IMR-90 (cell line): ENCODE measurements around the gene SLC1A5. TPM values are rescaled to one million over a fixed set of nuclear protein-coding genes. Genes with fewer than 3 reads are reported as not detected.

Source experiments
- ATAC-seq: fragments of 200-7000 bp; cut with Tn5 transposase; 2 replicates; pipeline ENCODE4 v1.9.1; 2020; ENCODE audit warnings: low read depth, mild to moderate bottlenecking, moderate library complexity
- BruUV-seq: library from RNA; stranded (reverse); fragments of 400-500 nt; replicated peaks from 2 replicates; lab custom pipeline; 2021; lab: Mats Ljungman, UMichigan
- CTCF ChIA-PET: fragments of 300-600 bp; formaldehyde crosslinking; extraction: SDS; loops from one replicate; lab custom pipeline; 2021; ENCODE audit warnings: antibody characterized with exemption; lab: Yijun Ruan, JAX
- POLR2A ChIA-PET: fragments of 300-600 bp; sonication (Branson Sonifier 250); formaldehyde crosslinking; loops from one replicate; lab custom pipeline; 2022; ENCODE audit warnings: antibody characterized with exemption; ENCODE audit not compliant: unreplicated experiment; lab: Charles Lee
- DNase-seq: peaks from one replicate; pipeline ENCODE4 v3.0.0; 2013
- H2AFZ ChIP-seq: replicated peaks from 2 replicates; pipeline ENCODE3; 2013; ENCODE audit warnings: low read length, mild to moderate bottlenecking; ENCODE audit not compliant: poor library complexity
- H2AK5ac ChIP-seq: 2 replicates; pipeline ENCODE4 v1.6.1; 2013; ENCODE audit warnings: low read depth, low read length, inconsistent platforms
- H2AK9ac ChIP-seq: replicated peaks from 2 replicates; pipeline ENCODE3; 2013; ENCODE audit warnings: mild to moderate bottlenecking, low read depth, low read length, moderate library complexity; ENCODE audit not compliant: poor library complexity
- H2BK120ac ChIP-seq: 2 replicates; pipeline ENCODE4 v1.6.1; 2013; ENCODE audit warnings: low read depth, low read length, inconsistent platforms
- H2BK15ac ChIP-seq: 3 replicates; pipeline ENCODE4 v1.6.1; 2013; ENCODE audit warnings: low read depth, low read length, inconsistent platforms
- H2BK20ac ChIP-seq: 2 replicates; pipeline ENCODE4 v1.6.1; 2013; ENCODE audit warnings: low read depth, mild to moderate bottlenecking, inconsistent platforms, low read length, moderate library complexity
- H2BK5ac ChIP-seq: 2 replicates; pipeline ENCODE4 v1.6.1; 2013; ENCODE audit warnings: mild to moderate bottlenecking, low read depth, low read length, inconsistent platforms; ENCODE audit not compliant: poor library complexity, severe bottlenecking
- H3K14ac ChIP-seq: replicated peaks from 2 replicates; pipeline ENCODE4 v1.6.1; 2013; ENCODE audit warnings: low read depth, low read length, inconsistent platforms
- H3K18ac ChIP-seq: 2 replicates; pipeline ENCODE4 v1.6.1; 2013; ENCODE audit warnings: low read depth, low read length, control low read depth
- H3K23ac ChIP-seq: 2 replicates; pipeline ENCODE4 v1.6.1; 2013; ENCODE audit warnings: low read depth, low read length, inconsistent platforms
- H3K27ac ChIP-seq: 2 replicates; pipeline ENCODE4 v1.5.1; 2013; ENCODE audit warnings: mild to moderate bottlenecking, control low read depth, low read length; ENCODE audit not compliant: insufficient read depth
- H3K27me3 ChIP-seq: 2 replicates; pipeline ENCODE4 v1.6.1; 2013; ENCODE audit warnings: low read length; ENCODE audit not compliant: control insufficient read depth, insufficient read depth
- H3K36me3 ChIP-seq: 2 replicates; pipeline ENCODE4 v1.6.1; 2013; ENCODE audit warnings: low read length, mixed read lengths; ENCODE audit not compliant: control insufficient read depth, insufficient read depth
- H3K4ac ChIP-seq: 2 replicates; pipeline ENCODE4 v1.6.1; 2013; ENCODE audit warnings: low read depth, low read length, inconsistent platforms
- H3K4me1 ChIP-seq: 2 replicates; pipeline ENCODE4 v1.6.1; 2013; ENCODE audit warnings: low read length, mixed read lengths; ENCODE audit not compliant: control insufficient read depth, insufficient read depth
- H3K4me2 ChIP-seq: 2 replicates; pipeline ENCODE4 v1.6.1; 2013; ENCODE audit warnings: low read depth, mild to moderate bottlenecking, control low read depth, low read length, moderate library complexity
- H3K4me3 ChIP-seq: 2 replicates; pipeline ENCODE4 v1.5.1; 2013; ENCODE audit warnings: low read depth, mild to moderate bottlenecking, control low read depth, low read length, moderate library complexity; ENCODE audit not compliant: insufficient read depth
- H3K56ac ChIP-seq: 2 replicates; pipeline ENCODE4 v1.6.1; 2013; ENCODE audit warnings: low read length, inconsistent platforms; ENCODE audit not compliant: insufficient read depth; ENCODE audit errors: extremely low read depth
- H3K79me1 ChIP-seq, 2 experiments: 2 replicates each; pipeline ENCODE4 v1.6.1; 2013; ENCODE audit warnings: low read length in 2 of 2, inconsistent platforms in 1 of 2, low read depth in 1 of 2
- H3K9ac ChIP-seq: 2 replicates; pipeline ENCODE4 v1.6.1; 2013; ENCODE audit warnings: low read depth, low read length, control low read depth
- H3K9me1 ChIP-seq: 2 replicates; pipeline ENCODE4 v1.6.1; 2013; ENCODE audit warnings: low read length, inconsistent platforms; ENCODE audit not compliant: insufficient read depth
- H3K9me3 ChIP-seq: 2 replicates; pipeline ENCODE4 v1.6.1; 2013; ENCODE audit warnings: low read length; ENCODE audit not compliant: control insufficient read depth, insufficient read depth
- H4K20me1 ChIP-seq: 2 replicates; pipeline ENCODE4 v1.6.1; 2013; ENCODE audit warnings: low read length, inconsistent platforms; ENCODE audit not compliant: insufficient read depth
- H4K5ac ChIP-seq: 2 replicates; pipeline ENCODE4 v1.6.1; 2013; ENCODE audit warnings: mild to moderate bottlenecking, low read depth, low read length, control low read depth
- H4K8ac ChIP-seq, 2 experiments: 2 replicates each; pipeline ENCODE4 v1.6.1; 2013; ENCODE audit warnings: low read depth in 2 of 2, low read length in 2 of 2, control low read depth in 1 of 2, inconsistent platforms in 1 of 2
- H4K91ac ChIP-seq: 2 replicates; pipeline ENCODE4 v1.6.1; 2013; ENCODE audit warnings: low read depth, low read length, inconsistent platforms; ENCODE audit not compliant: insufficient read depth
- BHLHE40 ChIP-seq: fragments of 150-350 bp; IDR thresholded peaks from 2 replicates; pipeline ENCODE4 v1.6.1; 2016; ENCODE audit warnings: mild to moderate bottlenecking, low read depth, low read length
- CEBPB ChIP-seq: IDR thresholded peaks from 2 replicates; pipeline ENCODE4 v1.6.1; 2012; ENCODE audit warnings: low read depth, low read length, improper control_type of control experiment
- CHD1 ChIP-seq: IDR thresholded peaks from 2 replicates; pipeline ENCODE4 v1.6.1; 2012; ENCODE audit warnings: low read depth, low read length, improper control_type of control experiment
- CTCF ChIP-seq: conservative IDR thresholded peaks from 2 replicates; pipeline ENCODE4 v1.5.1; 2012; ENCODE audit warnings: mild to moderate bottlenecking, low read depth, low read length, improper control_type of control experiment
- ELK1 ChIP-seq: fragments of 150-350 bp; IDR thresholded peaks from 2 replicates; pipeline ENCODE4 v1.6.1; 2016; ENCODE audit warnings: low read depth, mild to moderate bottlenecking, low read length, moderate library complexity, borderline replicate concordance
- FOS ChIP-seq: fragments of 150-350 bp; IDR thresholded peaks from 2 replicates; pipeline ENCODE4 v1.6.1; 2016; ENCODE audit warnings: low read depth, low read length
- MAZ ChIP-seq: IDR thresholded peaks from 2 replicates; pipeline ENCODE4 v1.6.1; 2012; ENCODE audit warnings: low read depth, mild to moderate bottlenecking, low read length, improper control_type of control experiment, moderate library complexity, borderline replicate concordance
- MXI1 ChIP-seq: IDR thresholded peaks from 2 replicates; pipeline ENCODE4 v1.6.1; 2012; ENCODE audit warnings: low read depth, mild to moderate bottlenecking, low read length, moderate library complexity, borderline replicate concordance
- NFE2L2 ChIP-seq: fragments of 150-350 bp; IDR thresholded peaks from 2 replicates; pipeline ENCODE4 v1.6.1; 2016; ENCODE audit warnings: low read depth, mild to moderate bottlenecking, low read length
- POLR2A ChIP-seq: IDR thresholded peaks from 2 replicates; pipeline ENCODE4 v1.6.1; 2012; ENCODE audit warnings: mild to moderate bottlenecking, low read depth, low read length
- RAD21 ChIP-seq: IDR thresholded peaks from 2 replicates; pipeline ENCODE4 v1.6.1; 2012; ENCODE audit warnings: low read length, improper control_type of control experiment
- RCOR1 ChIP-seq: IDR thresholded peaks from 2 replicates; pipeline ENCODE4 v1.6.1; 2012; ENCODE audit warnings: mild to moderate bottlenecking, low read length, improper control_type of control experiment; ENCODE audit not compliant: insufficient replicate concordance
- RFX5 ChIP-seq: IDR thresholded peaks from 2 replicates; pipeline ENCODE4 v1.8.0; 2012; ENCODE audit warnings: low read depth, mild to moderate bottlenecking, low read length, moderate library complexity
- SMC3 ChIP-seq: fragments of 150-350 bp; IDR thresholded peaks from 2 replicates; pipeline ENCODE4 v1.6.1; 2016; ENCODE audit warnings: low read depth, mild to moderate bottlenecking, antibody characterized with exemption, low read length, moderate library complexity
- USF2 ChIP-seq: fragments of 150-350 bp; IDR thresholded peaks from 2 replicates; pipeline ENCODE4 v1.6.1; 2017; ENCODE audit warnings: mild to moderate bottlenecking, antibody characterized with exemption, low read length, low read depth
- WGBS, 2 experiments: methylation state at CpG; one replicate each; pipeline versions ENCODE4 v1.1.5 to v1.1.7; 2013; ENCODE audit warnings: missing lambda C conversion rate in 2 of 2; ENCODE audit not compliant: insufficient read length in 1 of 2; ENCODE audit errors: extremely low coverage in 2 of 2; 5-methylcytosine and 5-hydroxymethylcytosine counted together
- dilution Hi-C: fragments of 300-500 bp; cut with HindIII; formaldehyde crosslinking; loops from one replicate; pipeline ENCODE4 v1.14.3; 2018; ENCODE audit warnings: low sequenced_read_pairs; ENCODE audit not compliant: unreplicated experiment
- in situ Hi-C: fragments of 300-500 bp; cut with MboI; formaldehyde crosslinking; loops from 3 replicates; pipeline ENCODE4 v1.14.3; 2019; ENCODE audit warnings: low sequenced_read_pairs, inconsistent platforms, mixed read lengths
- intact Hi-C: fragments of 100-400 bp; cut with micrococcal nuclease; formaldehyde crosslinking; loops from 2 replicates; pipeline ENCODE4 v1.10.0; 2022
- polyA plus RNA-seq, 3 experiments: library from polyadenylated mRNA; depleted of rRNA; stranded (reverse); fragments of >200 nt; gene quantifications; 2 replicates each; pipeline ENCODE4 v1.2.3, GENCODE V29; 2012; ENCODE audit warnings: low replicate concordance in 1 of 3
- total RNA-seq: library from RNA; depleted of rRNA; stranded (reverse); fragments of >200 nt; gene quantifications from 2 replicates; pipeline ENCODE4 v1.2.3, GENCODE V29; 2012

The SLC1A5 gene
- total and polyA plus RNA-seq, 2 of the 4 experiments (the other 2 are of a cell fraction): 142 to 171 TPM

- Histone ChIP-seq H3K4me2 (peak overlapping the region; percentile 98; the same call in 1 of the 2 replicates), H3K18ac (no peak overlapping the region), H3K9me3 (no peaks in the 10 kb centered on the region), H4K91ac (no peak overlapping the region), H3K36me3 (peaks cover 15% of the 10 kb centered on the region), H4K5ac (no peak overlapping the region), H2AK5ac (peak overlapping the region; percentile 63; the same call in 1 of the 2 replicates), H3K23ac (peak overlapping the region; percentile 84), H4K8ac (no peak overlapping the region), H2AK9ac (peak overlapping the region; percentile 80), H2BK5ac (no peak overlapping the region), H3K4ac (peak overlapping the region; percentile 1; the same call in 1 of the 2 replicates), H2BK120ac (no peak overlapping the region), H2BK20ac (no peak overlapping the region), H2AFZ (no peak overlapping the region), H3K14ac (no peak overlapping the region), H3K27ac (no peak overlapping the region), H3K4me3 (no peak overlapping the region), H3K56ac (no peak overlapping the region), H3K4me1 (peaks cover 16% of the 10 kb centered on the region), H3K79me1 (peaks cover 13 to 79% of the 10 kb centered on the region in 2 experiments), H4K20me1 (peaks cover 66% of the 10 kb centered on the region), H2BK15ac (no peak overlapping the region), H3K9me1 (peaks cover 25% of the 10 kb centered on the region), H3K27me3 (no peaks in the 10 kb centered on the region), H3K9ac (no peak overlapping the region)
- intact Hi-C loops: loop anchor here (10.0 kb wide), 1 partner anchor 129 kb away; no protein-coding TSS in a partner anchor
- ChIA-PET CTCF (no interaction called here), POLR2A (interaction anchor here (0.6 kb wide), 1 partner anchor 238 kb away, joined by 3 read pairs; no protein-coding TSS in a partner anchor)
- dilution Hi-C loops: no loop called here
- no TSS peak for BruUV-seq
- DNase-seq (no peak), ATAC-seq (no peak)
- no CpG with 5 or more reads among the region's 12 CpGs for WGBS, 2 experiments
- in situ Hi-C loops: no loop called here
- TF ChIP-seq BHLHE40 (no peak), RCOR1 (no peak), ELK1 (no peak), MAZ (no peak), CHD1 (no peak), RFX5 (no peak), CEBPB (no peak), FOS (no peak), USF2 (no peak), MXI1 (no peak), POLR2A (no peak), RAD21 (no peak), CTCF (no peak), SMC3 (no peak), NFE2L2 (no peak)
These were observed 44.2 kb downstream of the SLC1A5 start for GRCh38 chr19:46744005-46744691.
